DOHH2 (cell line): ENCODE results near the gene PITPNM1.

Experiments
- CTCF ChIP-seq: fragments of 200-600 bp; sonication (generic); IDR thresholded peaks from one replicate; pipeline ENCODE4 v1.5.1; 2014; ENCODE audit warnings: antibody characterized with exemption, mild to moderate bottlenecking, low read depth, low read length; ENCODE audit not compliant: poor library complexity, severe bottlenecking
- EZH2phosphoT487 ChIP-seq: fragments of 200-600 bp; sonication (generic); IDR thresholded peaks from 2 replicates; pipeline ENCODE4 v1.6.1; 2017; ENCODE audit warnings: borderline replicate concordance, mild to moderate bottlenecking, antibody characterized with exemption, low read length, moderate library complexity, mixed read lengths

- TF ChIP-seq CTCF (no peak), EZH2phosphoT487 (no peak)
These were observed 11.6 kb upstream of the PITPNM1 start for GRCh38 chr11:67516806-67517205.
